C4-2B (cell line): ENCODE measurements around the gene OR8G1.

Experiments
- CTCF ChIP-seq: fragments of 450-650 bp; conservative IDR thresholded peaks from 2 replicates; pipeline ENCODE4 v1.5.1; 2017; ENCODE audit warnings: mild to moderate bottlenecking
- ZFX ChIP-seq: fragments of 450-650 bp; IDR thresholded peaks from 2 replicates; pipeline ENCODE4 v1.6.1; 2017

GRCh38 chr11:124214027-124214426 lies 26.9 kb upstream of the OR8G1 start:
- TF ChIP-seq CTCF (no peak), ZFX (no peak)
